HG02981 (cell line): Measurements from ENCODE around the gene WNK1.
"Not testable (repeated sequence)": the region's sequence is repeated elsewhere in the genome, so short reads cannot be mapped to it uniquely, and the experiment has no call there.

Source experiments
- ATAC-seq: cut with Tn5 transposase; IDR thresholded peaks from one replicate; pipeline ENCODE4 v1.9.1; 2021; ENCODE audit warnings: mild to moderate bottlenecking, moderate library complexity; ENCODE audit not compliant: unreplicated experiment

WNK1 gene

GRCh38 chr12:906062-906585 lies 153.7 kb downstream of the WNK1 start:
- no peak for ATAC-seq

- ATAC-seq, result no peak
Observed at GRCh38 chr12:907413-908185, 155.2 kb downstream of the WNK1 start.

- ATAC-seq, result no peak
Observed at GRCh38 chr12:909861-910260, 157.5 kb downstream of the WNK1 start.

DNA sequence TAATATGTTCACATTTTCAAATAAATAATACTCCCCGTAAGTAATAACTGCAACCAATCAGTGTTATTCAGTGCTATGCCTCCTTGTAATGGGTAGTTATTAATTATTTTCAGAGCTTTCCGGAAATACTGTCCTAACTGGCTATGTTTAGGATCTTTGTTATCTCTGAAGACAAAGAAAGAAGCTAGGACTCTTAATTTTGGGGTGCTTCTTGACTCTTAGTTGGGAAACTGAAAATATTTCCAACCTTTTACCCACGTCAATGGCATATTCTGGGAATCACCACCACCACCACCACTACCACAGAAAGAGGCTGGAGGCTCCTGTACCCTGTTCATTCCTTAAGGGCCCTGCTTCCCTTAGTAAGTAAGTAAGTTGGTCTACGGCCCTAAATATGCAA lies 158.0 kb downstream of the WNK1 start:
- no peak for ATAC-seq

- ATAC-seq, result no peak
Observed at GRCh38 chr12:911191-911826, 158.9 kb downstream of the WNK1 start.

GRCh38 chr12:912466-913235 lies 160.3 kb downstream of the WNK1 start:
- ATAC-seq, result no peak

GRCh38 chr12:913919-914698 lies 161.7 kb downstream of the WNK1 start:
- ATAC-seq, result no peak

GRCh38 chr12:915090-915489 lies 162.7 kb downstream of the WNK1 start:
- ATAC-seq, result no peak

- no peak for ATAC-seq
Observed at GRCh38 chr12:916240-916639, 163.9 kb downstream of the WNK1 start.

GRCh38 chr12:916712-917445 lies 164.5 kb downstream of the WNK1 start:
- ATAC-seq, result no peak

DNA sequence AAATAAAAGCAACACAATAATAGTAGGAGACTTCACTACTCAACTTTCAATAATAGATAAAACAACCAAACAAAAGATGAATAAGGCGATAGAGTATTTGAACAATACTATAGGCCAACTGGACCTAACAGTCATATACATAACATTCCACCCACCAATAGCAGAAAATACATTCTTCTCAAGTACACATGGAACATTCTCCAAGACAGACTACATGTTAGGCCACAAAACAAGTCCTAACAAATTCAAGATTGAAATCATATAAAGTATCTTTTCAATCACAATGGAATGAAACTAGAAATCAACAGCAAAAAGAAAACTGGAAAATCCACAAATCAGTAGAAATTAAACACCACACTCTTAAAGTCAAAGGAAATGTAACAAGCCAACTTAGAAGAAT lies 168.3 kb downstream of the WNK1 start:
- no peak for ATAC-seq

DNA sequence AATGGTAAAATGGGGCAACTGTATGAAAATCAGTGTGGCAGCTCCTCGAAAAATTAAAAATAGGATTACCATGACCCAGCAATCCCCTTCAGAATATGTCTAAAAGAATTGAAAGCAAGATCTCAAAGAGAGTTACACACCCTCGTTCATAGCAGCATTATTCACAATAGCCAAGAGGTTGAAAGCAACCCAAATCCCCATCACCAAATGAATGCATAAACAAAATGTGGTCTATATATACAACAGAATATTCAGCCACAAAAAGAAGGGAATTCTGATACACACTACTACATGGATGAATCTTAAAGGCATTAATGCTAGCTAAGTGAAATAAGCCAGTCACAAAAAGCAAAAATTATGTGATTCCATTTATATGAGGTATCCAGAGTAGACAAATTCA lies 169.9 kb downstream of the WNK1 start:
- no peak for ATAC-seq

GRCh38 chr12:926641-927040 lies 174.3 kb downstream of the WNK1 start:
- no peak for ATAC-seq

DNA sequence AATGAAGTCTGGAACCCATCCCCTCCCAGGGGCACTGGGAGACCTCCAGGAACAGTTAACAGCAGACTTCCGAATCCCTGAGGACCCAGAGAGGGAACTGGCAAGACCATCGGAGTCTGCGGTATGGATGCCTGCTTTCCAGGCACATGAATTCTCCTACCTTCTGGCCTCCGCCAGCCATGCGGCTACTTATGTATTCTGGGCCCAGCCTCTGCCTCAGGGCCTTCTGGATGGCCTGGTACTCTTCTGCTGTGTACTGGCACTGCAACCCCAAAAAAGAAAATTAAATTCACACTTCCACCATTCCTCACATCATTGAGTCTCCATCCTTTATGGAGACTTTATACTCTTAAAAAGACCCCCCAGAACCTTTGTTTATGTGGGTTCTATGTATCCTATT lies 178.7 kb downstream of the WNK1 start:
- ATAC-seq, result no peak

- ATAC-seq, result no peak
Observed at GRCh38 chr12:931591-931990, 179.2 kb downstream of the WNK1 start.

GRCh38 chr12:935891-936290 lies 183.5 kb downstream of the WNK1 start:
- ATAC-seq, result not testable (repeated sequence)

GRCh38 chr12:936377-937345 lies 184.3 kb downstream of the WNK1 start:
- no peak for ATAC-seq

- ATAC-seq, result no peak
Observed at GRCh38 chr12:938810-939209, 186.4 kb downstream of the WNK1 start.

DNA sequence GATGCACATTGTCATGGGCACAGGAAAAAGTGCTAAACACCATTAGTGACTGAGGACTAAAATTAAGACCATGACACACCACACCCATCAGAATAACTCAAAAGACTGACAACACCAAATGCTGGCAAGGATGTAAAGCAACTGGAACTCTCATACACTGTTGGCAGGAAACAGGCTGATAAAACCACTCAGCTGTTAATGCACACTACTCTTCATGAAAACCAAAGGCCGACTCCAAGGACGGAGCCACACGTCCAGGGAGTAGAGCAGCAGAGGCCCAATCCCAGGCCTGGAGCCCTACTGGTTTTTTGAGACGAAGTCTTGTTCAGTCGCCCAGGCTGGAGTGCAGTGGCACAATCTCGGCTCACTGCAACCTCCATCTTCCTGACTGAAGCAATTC lies 190.7 kb downstream of the WNK1 start:
- no peak for ATAC-seq
